ENCODE measurements around the gene HOXD10.

The HOXD10 gene

GRCh38 chr2:176087330-176088047 lies 29.1 kb upstream of the HOXD10 start:
- H3K4me3 ChIP-seq (ENCODE audit: low read depth, low read length), result no peak overlapping the region
- DNase-seq (ENCODE audit: low read depth), result no peak
- TF ChIP-seq CTCF (IDR thresholded peaks at IDR 0.05; ENCODE audit: control insufficient read depth, extremely low read depth, insufficient read depth), result no peak

- no peak overlapping the region; the same call in 1 of the 2 replicates for H3K4me3 ChIP-seq (ENCODE audit: low read depth, low read length)
Observed at GRCh38 chr2:176088048-176088936, 28.3 kb upstream of the HOXD10 start.

GRCh38 chr2:176088937-176089842 lies 27.4 kb upstream of the HOXD10 start:
- no peak for DNase-seq (ENCODE audit: low read depth)
- no peak for TF ChIP-seq CTCF (IDR thresholded peaks at IDR 0.05; ENCODE audit: control insufficient read depth, extremely low read depth, insufficient read depth)
- no peak overlapping the region for H3K4me3 ChIP-seq (ENCODE audit: low read depth, low read length)

More at GRCh38 chr2:176088048-176088936, 28.3 kb upstream of the HOXD10 start:
- peak; percentile 86 for TF ChIP-seq CTCF (IDR thresholded peaks at IDR 0.05; ENCODE audit: control insufficient read depth, extremely low read depth, insufficient read depth)
- DNase-seq (ENCODE audit: low read depth), result no peak

GRCh38 chr2:176089843-176090395 lies 26.7 kb upstream of the HOXD10 start:
- DNase-seq (ENCODE audit: low read depth), result no peak
- H3K4me3 ChIP-seq (ENCODE audit: low read depth, low read length), result no peak overlapping the region
- TF ChIP-seq CTCF (IDR thresholded peaks at IDR 0.05; ENCODE audit: control insufficient read depth, extremely low read depth, insufficient read depth), result no peak

GRCh38 chr2:176090862-176091261 lies 25.7 kb upstream of the HOXD10 start:
- DNase-seq (ENCODE audit: low read depth), result no peak

More at GRCh38 chr2:176090862-176091261, 25.7 kb upstream of the HOXD10 start:
- TF ChIP-seq CTCF (IDR thresholded peaks at IDR 0.05; ENCODE audit: control insufficient read depth, extremely low read depth, insufficient read depth), result no peak
- H3K4me3 ChIP-seq (ENCODE audit: low read depth, low read length), result no peak overlapping the region
